Sigmoid colon (tissue), 7 donors: ENCODE results near the gene FBXL13. TPM values are rescaled to one million over a fixed set of nuclear protein-coding genes. Genes with fewer than 3 reads are reported as not detected.
"Not testable (repeated sequence)": the region's sequence is repeated elsewhere in the genome, so short reads cannot be mapped to it uniquely, and the experiment has no call there.

ENCODE experiments used
- DNase-seq: peaks from one replicate; pipeline ENCODE4 v3.0.0-alpha.2; 2019
- H3K27ac ChIP-seq, 4 donors: fragments of 200-600 bp; sonication (generic); one replicate each; pipeline ENCODE4 v1.5.1; 2016 to 2019; ENCODE audit warnings: mild to moderate bottlenecking in 1 of 4
- H3K27me3 ChIP-seq, 3 donors: fragments of 200-600 bp; sonication (generic); one replicate each; pipeline ENCODE4 v1.5.1; 2019; ENCODE audit warnings: mild to moderate bottlenecking in 1 of 3
- H3K36me3 ChIP-seq, 4 donors: fragments of 200-600 bp; sonication (generic); one replicate each; pipeline ENCODE4 v1.5.1; 2016 to 2019
- H3K4me1 ChIP-seq, 4 donors: fragments of 200-600 bp; sonication (generic); one replicate each; pipeline ENCODE4 v1.5.1; 2017 to 2019
- H3K4me3 ChIP-seq, 4 donors: fragments of 200-600 bp; sonication (generic); one replicate each; pipeline ENCODE4 v1.5.1; 2017 to 2019; ENCODE audit warnings: mild to moderate bottlenecking in 2 of 4, moderate library complexity in 1 of 4
- H3K9me3 ChIP-seq, 4 donors: fragments of 200-600 bp in 3 of 4; sonication (generic) in 3 of 4; one replicate each; pipeline versions ENCODE4 v1.5.1 to v1.6.1; 2013 to 2019
- CTCF ChIP-seq, 4 experiments: fragments of 450-650 bp in 3 of 4; fragments of 200-600 bp in 1 of 4; IDR thresholded peaks; one replicate each; pipeline ENCODE4 v1.5.1; 2016 to 2019; ENCODE audit warnings: antibody characterized with exemption in 4 of 4, mild to moderate bottlenecking in 3 of 4, moderate library complexity in 2 of 4
- EP300 ChIP-seq, 4 donors: sonication (generic); formaldehyde crosslinking; IDR thresholded peaks; one replicate each; pipeline ENCODE4 v1.6.1; 2017; ENCODE audit warnings: antibody characterized with exemption in 4 of 4
- POLR2A ChIP-seq, 2 donors: fragments of 450-650 bp; IDR thresholded peaks; one replicate each; pipeline ENCODE4 v1.6.1; 2016; ENCODE audit warnings: antibody characterized with exemption in 2 of 2, mild to moderate bottlenecking in 2 of 2, moderate library complexity in 2 of 2
- POLR2AphosphoS5 ChIP-seq, 4 donors: sonication (generic); formaldehyde crosslinking; IDR thresholded peaks; one replicate each; pipeline ENCODE4 v1.6.1; 2017; ENCODE audit warnings: antibody characterized with exemption in 4 of 4
- WGBS, 2 donors: extraction: QIAGEN DNeasy Blood & Tissue Kit; methylation state at CpG; one replicate each; pipeline ENCODE4 v1.1.7; 2013; 5-methylcytosine and 5-hydroxymethylcytosine counted together
- intact Hi-C: fragments of 100-400 bp; cut with DNase I; formaldehyde crosslinking; loops from one replicate; pipeline ENCODE4 v1.15.1; 2023
- polyA plus RNA-seq, 3 donors: library from polyadenylated mRNA; stranded (reverse); fragments of 200-250 nt; gene quantifications; one replicate each; pipeline ENCODE4 v1.2.3, GENCODE V29; 2013
- total RNA-seq, 4 donors: library from RNA; depleted of rRNA; stranded (reverse); fragments of >200 nt; gene quantifications; one replicate each; pipeline ENCODE4 v1.1.0, GENCODE V29; 2016
- donor health status: healthy with polysubstance abuse.
- donor health status: Bipolar disorder and iron deficiency.
- donor health status: healthy.

Gene FBXL13
- total and polyA plus RNA-seq, 7 donors = 0.38 to 3.3 (median 2.5) TPM; not detected in 2

GRCh38 chr7:102996957-102997356, 77.6 kb downstream of the FBXL13 start:
- 93 to 94% methylated on average over 5 of the region's 5 CpGs for WGBS, 2 donors
- Histone ChIP-seq H3K27ac (no peak overlapping the region), H3K27me3 (no peaks in the 10 kb centered on the region), H3K9me3 (no peaks in the 10 kb centered on the region), H3K4me1 (peaks cover 0 to 21% (median 13%) of the 10 kb centered on the region in 4 donors), H3K4me3 (no peak overlapping the region), H3K36me3 (no peaks in the 10 kb centered on the region)
- intact Hi-C loops = loop anchor here (5.0 kb wide), 1 partner anchor 60 kb away; no protein-coding TSS in a partner anchor
- no peak for DNase-seq
- TF ChIP-seq POLR2A (IDR thresholded peaks at IDR 0.05) = no peak
- no peak for TF ChIP-seq POLR2AphosphoS5 (IDR thresholded peaks at IDR 0.05)
- no peak for TF ChIP-seq CTCF (IDR thresholded peaks at IDR 0.05)
- no peak for TF ChIP-seq EP300 (IDR thresholded peaks at IDR 0.05)

- peaks cover 0 to 34% (median 26%) of the 10 kb centered on the region in 4 donors for H3K4me1 ChIP-seq
- H3K27ac ChIP-seq, H3K4me3 ChIP-seq, DNase-seq, H3K27me3 ChIP-seq, H3K9me3 ChIP-seq, H3K36me3 ChIP-seq: not testable (repeated sequence)
- WGBS, 2 donors = 97% methylated on average over 5 of the region's 5 CpGs
- intact Hi-C loops = loop anchor here (5.0 kb wide), 1 partner anchor 62 kb away; no protein-coding TSS in a partner anchor
These were observed 79.0 kb downstream of the FBXL13 start for GRCh38 chr7:102995609-102996008.

- H3K27ac ChIP-seq = no peak overlapping the region
- intact Hi-C loops = no loop called here
These were observed 80.0 kb downstream of the FBXL13 start for GRCh38 chr7:102994567-102994966.

GRCh38 chr7:102993718-102994029, 80.9 kb downstream of the FBXL13 start:
- Histone ChIP-seq H3K4me3 (no peak overlapping the region), H3K36me3 (no peaks in the 10 kb centered on the region), H3K9me3 (no peaks in the 10 kb centered on the region), H3K4me1 (peaks cover 0 to 36% (median 26%) of the 10 kb centered on the region in 4 donors), H3K27ac (peak overlapping the region in 3 of 4 donors; percentile 64 to 69 (median 65)), H3K27me3 (no peaks in the 10 kb centered on the region)
- intact Hi-C loops = no loop called here
- WGBS, 2 donors = 4 to 38% methylated on average over 1 of the region's 1 CpG
- no peak for DNase-seq
- no peak for TF ChIP-seq POLR2A (IDR thresholded peaks at IDR 0.05)
- TF ChIP-seq CTCF (IDR thresholded peaks at IDR 0.05) = no peak
- TF ChIP-seq EP300 (IDR thresholded peaks at IDR 0.05) = no peak
- TF ChIP-seq POLR2AphosphoS5 (IDR thresholded peaks at IDR 0.05) = no peak

More at GRCh38 chr7:102994567-102994966, 80.0 kb downstream of the FBXL13 start:
- peaks cover 0 to 36% (median 26%) of the 10 kb centered on the region in 4 donors for H3K4me1 ChIP-seq
- no peaks in the 10 kb centered on the region for H3K9me3 ChIP-seq
- no peaks in the 10 kb centered on the region for H3K27me3 ChIP-seq
- WGBS, 2 donors = 90% methylated on average over 3 of the region's 3 CpGs
- no peaks in the 10 kb centered on the region for H3K36me3 ChIP-seq
- no peak for DNase-seq
- TF ChIP-seq EP300 (IDR thresholded peaks at IDR 0.05) = no peak
- no peak overlapping the region for H3K4me3 ChIP-seq

GRCh38 chr7:102992938-102993717, 81.5 kb downstream of the FBXL13 start:
- intact Hi-C loops = no loop called here
- H3K4me3 ChIP-seq = no peak overlapping the region
- H3K4me1 ChIP-seq = peaks cover 0 to 36% (median 26%) of the 10 kb centered on the region in 4 donors
- H3K36me3 ChIP-seq = no peaks in the 10 kb centered on the region
- whole genome bisulfite sequencing, 2 donors = 5 to 35% methylated on average over 2 of the region's 2 CpGs
- H3K9me3 ChIP-seq = no peaks in the 10 kb centered on the region
- TF ChIP-seq CTCF (IDR thresholded peaks at IDR 0.05) (no peak), POLR2AphosphoS5 (IDR thresholded peaks at IDR 0.05) (peak; percentile 25 to 58 (median 44)), EP300 (IDR thresholded peaks at IDR 0.05) (no peak), POLR2A (IDR thresholded peaks at IDR 0.05) (no peak)
- DNase-seq = no peak
- peak overlapping the region; percentile 33 to 69 (median 64) for H3K27ac ChIP-seq
- H3K27me3 ChIP-seq = no peaks in the 10 kb centered on the region
